Heart left ventricle (tissue), 16 donors: ENCODE measurements around the gene PACSIN1. TPM values are rescaled to one million over a fixed set of nuclear protein-coding genes. Genes with fewer than 3 reads are reported as not detected.

Source experiments
- ATAC-seq, 4 donors: fragments of 200-7000 bp; cut with Tn5 transposase; one replicate each; pipeline ENCODE4 v1.9.1; 2020 to 2022; ENCODE audit warnings: moderate library complexity in 4 of 4, mild to moderate bottlenecking in 3 of 4, moderate number of reproducible peaks in 1 of 4
- DNase-seq, 5 donors: peaks; one replicate each; pipeline ENCODE4 v3.0.0-alpha.2; 2020
- H3K27ac ChIP-seq, 12 donors: fragments of 200-600 bp; sonication (generic) in 4 of 12; one replicate each; pipeline versions ENCODE4 v1.5.0 to v1.8.0; 2016 to 2022; ENCODE audit warnings: mild to moderate bottlenecking in 2 of 12
- H3K27me3 ChIP-seq, 9 donors: fragments of 200-600 bp; sonication (generic) in 2 of 9; one replicate each; pipeline versions ENCODE4 v1.5.1 to v1.8.0; 2016 to 2022; ENCODE audit warnings: mild to moderate bottlenecking in 3 of 9
- H3K36me3 ChIP-seq, 9 donors: fragments of 200-600 bp; sonication (generic) in 2 of 9; one replicate each; pipeline versions ENCODE4 v1.5.0 to v1.8.0; 2018 to 2022; ENCODE audit warnings: mild to moderate bottlenecking in 2 of 9
- H3K4me1 ChIP-seq, 12 donors: fragments of 200-600 bp; sonication (generic) in 4 of 12; one replicate each; pipeline versions ENCODE4 v1.5.0 to v1.8.0; 2016 to 2022; ENCODE audit warnings: mild to moderate bottlenecking in 3 of 12
- H3K4me3 ChIP-seq, 12 donors: fragments of 200-600 bp; sonication (generic) in 4 of 12; one replicate each; pipeline versions ENCODE4 v1.5.0 to v1.8.0; 2017 to 2022; ENCODE audit warnings: mild to moderate bottlenecking in 9 of 12, moderate library complexity in 4 of 12
- H3K9me3 ChIP-seq, 12 donors: fragments of 200-600 bp; sonication (generic) in 4 of 12; one replicate each; pipeline versions ENCODE4 v1.5.0 to v1.8.0; 2016 to 2022; ENCODE audit warnings: mild to moderate bottlenecking in 1 of 12
- POLR2A ChIP-seq, 2 donors: fragments of 450-650 bp; IDR thresholded peaks; one replicate each; pipeline ENCODE4 v1.6.1; 2017; ENCODE audit warnings: antibody characterized with exemption in 2 of 2, mild to moderate bottlenecking in 2 of 2, moderate library complexity in 2 of 2
- WGBS, 4 donors: extraction: QIAGEN DNeasy Blood & Tissue Kit in 2 of 4; methylation state at CpG; one replicate each; pipeline versions ENCODE4 v1.1.5 to v1.1.7; 2013 to 2018; 5-methylcytosine and 5-hydroxymethylcytosine counted together
- intact Hi-C, 10 donors: fragments of 100-400 bp; cut with DNase I; formaldehyde crosslinking; loops; one replicate each; pipeline versions ENCODE4 v1.11.1 to v1.14.2; 2022
- polyA plus RNA-seq, 2 donors: library from polyadenylated mRNA; stranded (reverse); fragments of 200-250 nt; gene quantifications; one replicate each; pipeline ENCODE4 v1.2.3, GENCODE V29; 2013
- total RNA-seq, 9 donors: library from RNA; depleted of rRNA in 2 of 9; stranded (reverse); fragments of >200 nt in 2 of 9; fragmentation: NEBNext Ultra II Directional in 3 of 9; extraction: Animal tissue kit (Norgen Biotek cat#: 25700) in 3 of 9; gene quantifications; one replicate each; pipeline versions ENCODE4 v1.1.0 to v1.2.4, GENCODE V29; 2016 to 2023
- TF ChIP-seq, protein P1 (sequence below), 12 donors: fragments of 200-600 bp; sonication (generic) in 4 of 12; IDR thresholded peaks; one replicate each; pipeline versions ENCODE4 v1.5.0 to v1.8.0; 2018 to 2022; ENCODE audit warnings: antibody characterized with exemption in 12 of 12, mild to moderate bottlenecking in 5 of 12
- donor health status: ischemic (EF 13 %, LVEDD 7.1; RV severe dilation, severe dysfunction).
- donor health status: healthy with polysubstance abuse.
- donor health status: DM: no; HTN: yes; CAD: no.
- donor health status: DM: no; HTN: no; CAD: no.
- donor health status: ischemic (EF 25% LVEDD 6.9; RV normal size, moderate dysfunction).
- donor health status: ischemic (EF 25% LVEDD 5.7; RV mildly dilated, moderate dysfunction).
- donor health status: healthy.
- donor health status: DM: yes; HTN: yes; CAD: no.
- donor health status: ischemic (EF 35%, LVEDD 5.7; RV mildly dilated, moderate dysfunction).
- donor health status: nonischemic (EF 11% LVEDD 7.7; RV severe dilation, severe dysfunction).
- donor health status: DM: yes; HTN: yes; CAD: no.
- donor health status: PGD.
- donor health status: ischemic (EF 29% LVEDD 5.4; RV normal size, mild dysfunction).
- donor health status: nonischemic (EF 23%, LVEDD 6.1; RV moderate dilation, normal function).

Gene PACSIN1
- total and polyA plus RNA-seq, 11 donors = 1.6 to 12.7 (median 6.0) TPM

DNA sequence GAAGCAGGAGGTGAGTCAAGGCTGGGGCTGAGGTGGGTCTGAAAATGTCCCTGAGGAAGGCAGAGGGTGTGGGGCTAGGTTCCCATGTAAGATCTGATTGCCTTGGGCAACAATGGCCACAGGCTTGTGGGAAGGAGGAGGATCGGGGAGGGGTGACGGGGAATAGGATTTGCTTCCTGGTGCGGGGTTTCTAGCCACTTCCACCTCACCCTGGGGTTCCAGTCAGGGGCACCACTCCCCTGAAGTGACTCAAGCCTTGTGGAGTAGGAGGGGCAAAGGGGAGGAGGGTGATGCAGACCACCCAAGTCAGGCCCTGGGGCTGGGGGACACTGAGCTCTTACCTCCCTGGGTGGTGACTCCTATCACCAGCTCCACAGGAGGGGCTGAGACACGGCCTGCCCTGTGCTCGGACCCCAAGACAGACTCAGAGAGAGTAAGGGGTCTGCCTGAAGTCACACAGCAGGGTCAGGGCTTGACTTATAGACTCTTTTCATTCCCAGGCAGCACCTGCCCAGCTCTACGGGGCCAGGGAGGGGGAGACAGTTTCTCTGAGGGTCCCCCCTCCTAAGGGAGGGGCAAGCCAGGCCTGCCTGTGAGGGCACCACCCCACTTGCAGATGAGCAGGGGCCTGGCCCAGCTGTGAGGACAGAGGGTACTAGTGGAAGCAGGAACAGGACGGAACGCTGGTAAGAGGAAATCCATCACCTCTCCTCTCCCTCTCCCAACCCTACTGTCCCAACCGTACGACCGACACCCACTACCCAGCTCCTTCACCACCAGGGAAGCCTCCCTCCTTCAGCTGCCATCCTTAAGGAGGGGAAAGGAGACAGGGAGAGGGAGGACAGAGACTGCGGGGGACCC, 102.7 kb downstream of the PACSIN1 start:
- H3K27ac ChIP-seq = no peak overlapping the region
- peaks cover 0 to 35% (median 0%) of the 10 kb centered on the region in 9 donors for H3K27me3 ChIP-seq
- intact Hi-C loops = no loop called here
- H3K4me1 ChIP-seq = no peaks in the 10 kb centered on the region
- H3K36me3 ChIP-seq = no peaks in the 10 kb centered on the region
- H3K9me3 ChIP-seq = no peaks in the 10 kb centered on the region
- no peak for DNase-seq
- 52 to 63% (median 55%) methylated on average over 9 to 12 of the region's 12 CpGs for whole genome bisulfite sequencing, 4 donors
- no peak for TF ChIP-seq POLR2A (IDR thresholded peaks at IDR 0.05)
- ATAC-seq = no peak
- no peak overlapping the region for H3K4me3 ChIP-seq

GRCh38 chr6:34569361-34569973, 103.6 kb downstream of the PACSIN1 start:
- Histone ChIP-seq H3K36me3 (no peaks in the 10 kb centered on the region), H3K4me1 (no peaks in the 10 kb centered on the region), H3K27me3 (peaks cover 0 to 30% (median 0%) of the 10 kb centered on the region in 9 donors), H3K9me3 (no peaks in the 10 kb centered on the region), H3K4me3 (no peak overlapping the region), H3K27ac (no peak overlapping the region)
- no peak for ATAC-seq
- intact Hi-C loops = no loop called here
- no peak for TF ChIP-seq POLR2A (IDR thresholded peaks at IDR 0.05)
- TF ChIP-seq, protein P1, sequence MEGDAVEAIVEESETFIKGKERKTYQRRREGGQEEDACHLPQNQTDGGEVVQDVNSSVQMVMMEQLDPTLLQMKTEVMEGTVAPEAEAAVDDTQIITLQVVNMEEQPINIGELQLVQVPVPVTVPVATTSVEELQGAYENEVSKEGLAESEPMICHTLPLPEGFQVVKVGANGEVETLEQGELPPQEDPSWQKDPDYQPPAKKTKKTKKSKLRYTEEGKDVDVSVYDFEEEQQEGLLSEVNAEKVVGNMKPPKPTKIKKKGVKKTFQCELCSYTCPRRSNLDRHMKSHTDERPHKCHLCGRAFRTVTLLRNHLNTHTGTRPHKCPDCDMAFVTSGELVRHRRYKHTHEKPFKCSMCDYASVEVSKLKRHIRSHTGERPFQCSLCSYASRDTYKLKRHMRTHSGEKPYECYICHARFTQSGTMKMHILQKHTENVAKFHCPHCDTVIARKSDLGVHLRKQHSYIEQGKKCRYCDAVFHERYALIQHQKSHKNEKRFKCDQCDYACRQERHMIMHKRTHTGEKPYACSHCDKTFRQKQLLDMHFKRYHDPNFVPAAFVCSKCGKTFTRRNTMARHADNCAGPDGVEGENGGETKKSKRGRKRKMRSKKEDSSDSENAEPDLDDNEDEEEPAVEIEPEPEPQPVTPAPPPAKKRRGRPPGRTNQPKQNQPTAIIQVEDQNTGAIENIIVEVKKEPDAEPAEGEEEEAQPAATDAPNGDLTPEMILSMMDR (IDR thresholded peaks at IDR 0.05) = no peak
- no peak for DNase-seq
- whole genome bisulfite sequencing, 4 donors = 80 to 89% (median 84%) methylated on average over 5 of the region's 5 CpGs

- peak in 1 of 5 donors; percentile 51 for DNase-seq
- ATAC-seq = no peak
- no peaks in the 10 kb centered on the region for H3K4me1 ChIP-seq
- no peaks in the 10 kb centered on the region for H3K9me3 ChIP-seq
- no peak overlapping the region for H3K4me3 ChIP-seq
- H3K27ac ChIP-seq = no peak overlapping the region
- WGBS, 4 donors = 73 to 82% (median 80%) methylated on average over 21 of the region's 21 CpGs
- peaks cover 0 to 26% (median 0%) of the 10 kb centered on the region in 9 donors for H3K27me3 ChIP-seq
- no peaks in the 10 kb centered on the region for H3K36me3 ChIP-seq
- intact Hi-C loops = no loop called here
- TF ChIP-seq, protein P1 (IDR thresholded peaks at IDR 0.05) = no peak
- TF ChIP-seq POLR2A (IDR thresholded peaks at IDR 0.05) = no peak
Measured at GRCh38 chr6:34570066-34570833, 104.4 kb downstream of the PACSIN1 start.

- TF ChIP-seq POLR2A (IDR thresholded peaks at IDR 0.05) = no peak
- TF ChIP-seq, protein P1 (IDR thresholded peaks at IDR 0.05) = no peak
- ATAC-seq (no peak), DNase-seq (peak in 1 of 5 donors; percentile 70)
- H3K9me3 ChIP-seq = no peaks in the 10 kb centered on the region
- H3K27ac ChIP-seq = no peak overlapping the region
- peaks cover 0 to 26% (median 0%) of the 10 kb centered on the region in 9 donors for H3K27me3 ChIP-seq
- no peak overlapping the region for H3K4me3 ChIP-seq
- intact Hi-C loops = no loop called here
- WGBS, 4 donors = 63 to 78% (median 73%) methylated on average over 9 of the region's 9 CpGs
- H3K36me3 ChIP-seq = no peaks in the 10 kb centered on the region
- H3K4me1 ChIP-seq = no peaks in the 10 kb centered on the region
Measured at GRCh38 chr6:34571388-34571787, 105.5 kb downstream of the PACSIN1 start.
